ENCODE results near the gene PPA2. TPM values are rescaled to one million over a fixed set of nuclear protein-coding genes. Genes with fewer than 3 reads are reported as not detected.

PPA2 gene
- total RNA-seq, 2 donors from 2014 or later, result 57.4 to 279 TPM

DNA sequence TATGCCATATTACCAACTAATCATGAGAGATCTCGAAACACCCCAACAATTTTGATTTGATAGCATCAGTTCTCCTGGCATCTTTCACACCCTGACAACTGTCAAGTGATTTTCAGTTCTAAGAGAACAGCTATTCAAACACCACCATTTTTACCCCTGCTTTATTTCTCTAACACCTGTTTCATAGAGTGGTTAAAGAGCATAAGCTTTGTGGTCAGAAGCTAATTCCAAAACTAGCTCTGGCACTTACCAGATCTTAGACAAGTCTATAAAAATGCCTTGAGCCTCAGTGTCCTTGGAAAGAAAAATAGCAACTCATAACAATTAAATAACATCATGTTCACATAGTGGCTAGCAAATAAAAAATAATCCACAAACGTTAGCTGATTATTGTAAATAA is 17.9 kb downstream of the PPA2 start:
- DNase-seq (no peak), ATAC-seq (no peak)
- Histone ChIP-seq H3K4me1 (peaks cover 14% of the 10 kb centered on the region), H3K4me3 (no peak overlapping the region), H3K27ac (no peak overlapping the region), H3K36me3 (replicated peaks in 1 of 2; ENCODE audit: insufficient read depth in 1 of 2, low read depth in 2 of 2) (no peaks in the 10 kb centered on the region), H3K9me3 (no peaks in the 10 kb centered on the region), H3K27me3 (no peaks in the 10 kb centered on the region)
- TF ChIP-seq POLR2A (IDR thresholded peaks at IDR 0.05), result no peak
- TF ChIP-seq, protein P1, sequence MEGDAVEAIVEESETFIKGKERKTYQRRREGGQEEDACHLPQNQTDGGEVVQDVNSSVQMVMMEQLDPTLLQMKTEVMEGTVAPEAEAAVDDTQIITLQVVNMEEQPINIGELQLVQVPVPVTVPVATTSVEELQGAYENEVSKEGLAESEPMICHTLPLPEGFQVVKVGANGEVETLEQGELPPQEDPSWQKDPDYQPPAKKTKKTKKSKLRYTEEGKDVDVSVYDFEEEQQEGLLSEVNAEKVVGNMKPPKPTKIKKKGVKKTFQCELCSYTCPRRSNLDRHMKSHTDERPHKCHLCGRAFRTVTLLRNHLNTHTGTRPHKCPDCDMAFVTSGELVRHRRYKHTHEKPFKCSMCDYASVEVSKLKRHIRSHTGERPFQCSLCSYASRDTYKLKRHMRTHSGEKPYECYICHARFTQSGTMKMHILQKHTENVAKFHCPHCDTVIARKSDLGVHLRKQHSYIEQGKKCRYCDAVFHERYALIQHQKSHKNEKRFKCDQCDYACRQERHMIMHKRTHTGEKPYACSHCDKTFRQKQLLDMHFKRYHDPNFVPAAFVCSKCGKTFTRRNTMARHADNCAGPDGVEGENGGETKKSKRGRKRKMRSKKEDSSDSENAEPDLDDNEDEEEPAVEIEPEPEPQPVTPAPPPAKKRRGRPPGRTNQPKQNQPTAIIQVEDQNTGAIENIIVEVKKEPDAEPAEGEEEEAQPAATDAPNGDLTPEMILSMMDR (IDR thresholded peaks at IDR 0.05), result no peak
- intact Hi-C loops (cut with DNase I), result no loop called here
- 78% methylated on average over 2 of the region's 2 CpGs for WGBS, 2 donors

DNA sequence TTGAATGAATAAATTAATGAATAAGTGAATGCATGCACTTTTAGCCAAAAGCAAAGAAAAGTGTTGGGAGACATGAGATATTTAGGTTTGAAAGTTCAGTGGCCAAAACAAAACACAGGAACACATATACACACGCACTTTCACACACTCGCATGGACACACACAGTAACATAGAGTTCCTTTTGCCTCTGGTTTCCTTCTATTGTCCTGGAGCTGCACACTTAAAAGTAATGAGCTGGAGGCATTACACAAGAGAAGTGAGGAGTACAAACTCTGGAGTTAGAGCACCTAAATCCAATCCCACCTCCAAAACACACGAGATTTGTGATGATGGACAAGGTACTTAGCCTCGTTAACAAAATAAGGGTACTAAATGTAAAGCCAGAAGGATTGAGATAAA is 18.7 kb downstream of the PPA2 start:
- Histone ChIP-seq H3K4me3 (no peak overlapping the region), H3K27ac (no peak overlapping the region), H3K4me1 (peaks cover 14% of the 10 kb centered on the region), H3K36me3 (replicated peaks in 1 of 2; ENCODE audit: insufficient read depth in 1 of 2, low read depth in 2 of 2) (no peaks in the 10 kb centered on the region), H3K27me3 (no peaks in the 10 kb centered on the region), H3K9me3 (no peaks in the 10 kb centered on the region)
- DNase-seq (no peak), ATAC-seq (no peak)
- TF ChIP-seq, protein P1 (IDR thresholded peaks at IDR 0.05), result no peak
- no peak for TF ChIP-seq POLR2A (IDR thresholded peaks at IDR 0.05)
- intact Hi-C loops (cut with DNase I), result no loop called here
- 63 to 66% methylated on average over 4 of the region's 4 CpGs for WGBS, 2 donors

DNA sequence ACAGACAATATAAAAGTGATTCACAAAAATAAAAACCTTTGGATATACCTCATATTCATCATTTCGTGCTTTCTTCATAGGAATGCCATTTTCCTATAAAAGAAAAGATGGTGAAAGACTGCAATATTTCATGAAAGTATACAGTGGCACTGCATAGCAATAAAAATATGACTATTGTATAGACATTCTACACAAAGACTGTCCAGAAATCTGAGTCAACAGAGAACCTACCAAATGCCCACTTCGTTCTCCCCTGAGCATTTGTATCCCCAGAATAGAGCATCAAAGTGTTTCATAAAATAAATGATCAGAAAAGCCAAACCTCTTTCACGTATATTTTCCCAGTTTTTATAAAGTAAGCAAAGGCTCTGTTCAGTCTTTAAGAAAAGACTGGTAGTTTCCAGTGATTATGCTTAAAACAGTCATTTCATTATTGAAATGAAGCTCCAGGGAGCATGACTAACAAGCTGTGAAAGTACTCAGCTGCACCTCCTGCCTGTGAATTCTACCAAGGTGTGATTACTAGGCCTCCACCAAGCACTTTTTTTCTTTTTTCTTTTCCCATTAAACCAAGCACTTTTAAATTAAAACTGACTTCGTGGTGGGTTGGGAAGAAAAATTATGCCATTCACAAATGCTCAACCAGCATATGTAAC is 20.2 kb downstream of the PPA2 start:
- ATAC-seq, result no peak
- Histone ChIP-seq H3K4me1 (peaks cover 14% of the 10 kb centered on the region), H3K36me3 (replicated peaks in 1 of 2; ENCODE audit: insufficient read depth in 1 of 2, low read depth in 2 of 2) (no peaks in the 10 kb centered on the region), H3K9me3 (no peaks in the 10 kb centered on the region), H3K4me3 (no peak overlapping the region), H3K27me3 (no peaks in the 10 kb centered on the region), H3K27ac (no peak overlapping the region)
- intact Hi-C loops (cut with DNase I), result no loop called here
- no peak for DNase-seq
- 77 to 87% methylated on average over 4 of the region's 4 CpGs for WGBS, 2 donors
- TF ChIP-seq, protein P1 (IDR thresholded peaks at IDR 0.05), result no peak
- TF ChIP-seq POLR2A (IDR thresholded peaks at IDR 0.05), result no peak

DNA sequence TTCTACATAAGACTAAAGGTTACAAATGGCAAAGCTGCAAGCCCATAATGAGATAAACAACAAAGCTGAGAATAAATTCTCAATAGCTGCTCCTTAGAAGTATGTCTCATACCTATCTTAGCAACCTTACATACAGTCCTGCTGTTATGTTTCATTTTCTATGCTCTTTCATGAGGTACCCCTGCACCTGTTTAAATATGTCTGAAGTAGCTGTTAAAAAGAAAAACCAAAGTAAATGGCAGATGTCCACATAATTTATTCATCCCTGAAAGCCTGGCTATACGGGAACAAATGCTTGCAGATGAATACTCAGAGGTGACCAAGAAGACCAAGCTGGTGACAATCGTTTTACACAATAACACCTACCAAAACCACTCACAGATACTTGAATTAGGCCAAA is 22.5 kb downstream of the PPA2 start:
- no peak for ATAC-seq
- no peak for TF ChIP-seq POLR2A (IDR thresholded peaks at IDR 0.05)
- TF ChIP-seq, protein P1 (IDR thresholded peaks at IDR 0.05), result no peak
- 16 to 28% methylated on average over 2 of the region's 2 CpGs for WGBS, 2 donors

DNA sequence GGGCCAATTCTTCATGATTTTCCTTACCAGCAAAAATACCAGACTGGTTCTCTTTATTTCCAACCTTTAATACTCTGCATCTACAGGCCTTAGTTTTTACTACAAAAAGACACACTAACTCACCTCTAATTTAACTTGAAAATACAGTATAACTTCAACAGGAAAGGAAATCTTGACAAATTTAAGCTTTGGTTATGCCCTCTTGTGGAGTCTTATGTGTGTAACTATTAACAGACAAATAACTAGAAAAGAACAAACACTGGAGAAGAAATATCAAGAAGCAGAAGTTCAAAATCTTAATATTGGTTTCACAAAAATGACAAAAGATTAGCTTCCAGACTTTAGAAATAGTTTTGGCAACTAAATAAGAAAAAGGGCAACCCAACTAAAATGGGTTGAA is 33.0 kb downstream of the PPA2 start:
- no peak for ATAC-seq
- intact Hi-C loops (cut with DNase I), result no loop called here

More for the DNA sequence above, 22.5 kb downstream of the PPA2 start:
- no peaks in the 10 kb centered on the region for H3K36me3 ChIP-seq (replicated peaks in 1 of 2; ENCODE audit: insufficient read depth in 1 of 2, low read depth in 2 of 2)
- no peaks in the 10 kb centered on the region for H3K9me3 ChIP-seq
- no peak overlapping the region for H3K27ac ChIP-seq
- intact Hi-C loops (cut with DNase I), result no loop called here
- peaks cover 16% of the 10 kb centered on the region for H3K4me1 ChIP-seq
- H3K4me3 ChIP-seq, result no peak overlapping the region
- no peak for DNase-seq
- H3K27me3 ChIP-seq, result no peaks in the 10 kb centered on the region

More for the DNA sequence above, 33.0 kb downstream of the PPA2 start:
- peaks cover 8% of the 10 kb centered on the region for H3K4me1 ChIP-seq
- DNase-seq, result no peak
- H3K27ac ChIP-seq, result no peak overlapping the region
- no peaks in the 10 kb centered on the region for H3K9me3 ChIP-seq
- H3K4me3 ChIP-seq, result no peak overlapping the region
- no peaks in the 10 kb centered on the region for H3K27me3 ChIP-seq
- H3K36me3 ChIP-seq (replicated peaks in 1 of 2; ENCODE audit: insufficient read depth in 1 of 2, low read depth in 2 of 2), result peaks cover 0 to 2% of the 10 kb centered on the region in 2 donors
- TF ChIP-seq, protein P1 (IDR thresholded peaks at IDR 0.05), result no peak
- TF ChIP-seq POLR2A (IDR thresholded peaks at IDR 0.05), result no peak
